Activated naive CD4-positive, alpha-beta T cell treated with anti-CD3 and anti-CD28 coated beads, Interleukin-2, amount 50 U/mL, for 16 hours (primary cell): ENCODE data around the gene COA1.
"Not testable (repeated sequence)": the region's sequence is repeated elsewhere in the genome, so short reads cannot be mapped to it uniquely, and the experiment has no call there.

ENCODE experiments used
- DNase-seq: peaks from one replicate; pipeline ENCODE4 v3.0.0-alpha.2; 2020

Gene COA1

GRCh38 chr7:43729214-43729923 lies at the start of gene COA1:
TSS of gene COA1 (minus strand) at chr7:43729523. CDS start at chr7:43648614, 80,909 bp downstream.
- DNase-seq, result peak; percentile 84

- DNase-seq, result not testable (repeated sequence)
These were observed 49.1 kb upstream of the COA1 start for GRCh38 chr7:43778293-43779044.

- DNase-seq, result not testable (repeated sequence)
These were observed 45.9 kb upstream of the COA1 start for GRCh38 chr7:43775255-43775654.

- not testable (repeated sequence) for DNase-seq
These were observed 43.9 kb upstream of the COA1 start for GRCh38 chr7:43773268-43773667.

- no peak for DNase-seq
These were observed 42.2 kb upstream of the COA1 start for GRCh38 chr7:43771573-43771972.

GRCh38 chr7:43771128-43771527 lies 41.8 kb upstream of the COA1 start:
- DNase-seq, result no peak

- no peak for DNase-seq
These were observed 40.6 kb upstream of the COA1 start for GRCh38 chr7:43769791-43770465.

GRCh38 chr7:43769281-43769680 lies 40.0 kb upstream of the COA1 start:
- no peak for DNase-seq

- no peak for DNase-seq
These were observed 39.6 kb upstream of the COA1 start for GRCh38 chr7:43768887-43769272.

DNA sequence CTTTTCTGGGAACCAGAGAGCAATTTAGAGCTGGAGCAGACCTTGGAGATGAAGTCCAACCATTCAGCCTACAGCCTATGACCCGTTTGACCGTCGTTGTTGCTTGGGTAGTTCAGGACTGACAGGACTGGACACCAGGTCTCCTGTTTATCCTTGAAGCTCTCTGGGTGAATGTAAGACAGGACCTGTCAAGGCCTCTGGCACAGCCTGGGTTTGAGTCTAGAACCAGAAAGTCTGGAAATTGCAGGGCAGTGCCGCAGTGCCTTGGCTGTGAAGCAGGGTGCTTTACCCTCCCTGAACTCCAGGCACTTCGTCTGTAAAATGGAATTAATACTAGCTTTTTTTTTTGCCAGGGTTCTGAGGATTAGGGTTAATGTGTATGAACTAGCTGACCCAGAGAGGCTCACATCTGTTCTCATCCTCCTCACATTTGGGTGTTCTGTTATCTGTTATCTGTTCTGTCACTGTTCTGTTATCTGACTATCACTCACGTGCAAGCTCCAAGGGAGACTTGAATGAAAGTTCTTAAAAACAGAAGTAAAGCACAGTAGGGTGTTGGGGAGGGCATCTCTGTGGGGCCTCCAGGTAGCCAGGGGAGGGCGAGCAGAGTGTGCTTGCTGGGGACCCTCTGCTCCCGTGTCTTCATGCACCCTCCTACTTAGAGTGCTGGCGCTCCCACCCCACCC lies 39.0 kb upstream of the COA1 start:
- DNase-seq, result no peak

- no peak for DNase-seq
These were observed 38.0 kb upstream of the COA1 start for GRCh38 chr7:43767311-43767710.

DNA sequence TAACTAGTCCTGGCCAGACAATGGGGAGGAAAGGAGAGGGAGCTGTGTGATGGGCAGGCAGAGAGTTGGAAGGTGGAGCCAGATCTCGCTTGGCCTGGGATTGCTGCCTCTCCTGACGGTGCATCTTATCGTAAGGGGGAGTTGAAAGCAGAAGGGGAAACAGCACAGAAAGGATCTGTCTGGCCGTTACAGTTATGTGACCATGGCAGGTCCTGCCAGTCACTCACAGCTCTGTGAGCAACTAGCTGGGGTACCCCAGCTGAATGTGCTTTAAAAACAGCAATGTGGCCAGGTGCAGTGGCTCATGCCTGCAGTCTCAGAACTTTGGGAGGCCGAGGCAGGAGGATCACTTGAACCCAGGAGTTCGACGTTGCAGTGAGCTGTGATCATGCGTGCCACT lies 37.2 kb upstream of the COA1 start:
- no peak for DNase-seq

DNA sequence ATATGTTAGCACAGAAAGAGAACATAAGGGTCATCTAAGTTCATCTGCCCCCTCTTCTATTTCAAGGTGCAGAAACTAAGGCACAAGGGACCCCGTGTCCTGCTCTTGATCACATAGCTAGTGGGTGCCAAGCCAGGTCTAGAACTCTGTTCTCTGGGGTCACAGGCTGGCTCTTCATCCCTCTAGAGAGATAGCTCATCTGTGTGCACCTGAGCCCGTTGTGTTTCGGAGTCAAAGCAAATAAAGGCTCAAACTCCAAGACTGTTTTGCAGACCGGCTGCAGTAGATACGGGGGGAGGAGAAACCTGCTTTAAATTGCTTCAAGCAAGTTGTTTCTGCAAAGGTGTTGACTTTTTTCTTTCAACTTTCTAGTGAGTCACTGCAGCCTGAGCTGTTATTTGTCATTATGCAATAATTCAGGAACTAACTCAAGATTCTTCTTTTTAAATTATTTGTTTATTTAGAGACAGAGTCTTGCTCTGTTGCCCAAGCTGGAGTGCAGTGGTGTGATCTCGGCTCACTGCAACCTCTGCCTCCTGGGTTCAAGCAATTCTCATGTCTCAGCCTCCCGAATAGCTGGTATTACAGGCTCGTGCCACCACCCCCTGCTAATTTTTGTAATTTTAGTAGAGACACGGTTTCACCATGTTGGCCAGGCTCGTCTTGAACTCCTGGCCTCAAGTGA lies 35.6 kb upstream of the COA1 start:
- DNase-seq, result no peak

- peak; percentile 51 for DNase-seq
These were observed 34.9 kb upstream of the COA1 start for GRCh38 chr7:43764039-43764761.

GRCh38 chr7:43763183-43763582 lies 33.9 kb upstream of the COA1 start:
- no peak for DNase-seq

GRCh38 chr7:43761938-43762692 lies 32.8 kb upstream of the COA1 start:
- no peak for DNase-seq

GRCh38 chr7:43761382-43761781 lies 32.1 kb upstream of the COA1 start:
- DNase-seq, result no peak

DNA sequence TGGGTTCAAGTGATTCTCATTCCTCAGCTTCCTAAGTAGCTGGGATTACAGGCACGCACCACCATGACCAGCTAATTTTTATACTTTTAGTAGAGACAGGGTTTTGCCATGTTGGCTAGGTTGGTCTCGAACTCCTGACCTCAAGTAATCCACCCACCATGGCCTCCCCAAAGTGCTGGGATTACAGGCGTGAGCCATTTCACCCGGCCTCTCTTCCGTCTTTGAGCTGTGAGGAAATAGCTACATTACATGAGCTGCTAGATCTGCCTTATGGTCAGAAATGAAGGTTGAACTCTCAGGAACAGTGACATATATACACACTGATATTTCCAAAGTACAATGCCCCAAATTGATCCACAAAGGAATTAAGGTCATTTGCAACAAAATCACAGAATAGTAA lies 31.5 kb upstream of the COA1 start:
- no peak for DNase-seq

GRCh38 chr7:43758822-43759683 lies 29.7 kb upstream of the COA1 start:
- DNase-seq, result peak; percentile 56
